Measurements from ENCODE around the gene GRAMD4.

- TF ChIP-seq EZH2phosphoT487 (IDR thresholded peaks at IDR 0.05; ENCODE audit: insufficient read depth, low read depth), result no peak
- no peak for TF ChIP-seq EZH2 (IDR thresholded peaks at IDR 0.05; ENCODE audit: insufficient read depth, poor library complexity, severe bottlenecking)
Measured at GRCh38 chr22:46575911-46576555, 44.2 kb upstream of the GRAMD4 start.
